Sciatic nerve (tissue), 2 donors: ENCODE results near the gene MYH13. TPM values are rescaled to one million over a fixed set of nuclear protein-coding genes. Genes with fewer than 3 reads are reported as not detected.
"Not testable (repeated sequence)": the region's sequence is repeated elsewhere in the genome, so short reads cannot be mapped to it uniquely, and the experiment has no call there.

ENCODE experiments used
- ATAC-seq: fragments of 200-7000 bp; cut with Tn5 transposase; one replicate; pipeline ENCODE4 v1.9.1; 2020; ENCODE audit warnings: mild to moderate bottlenecking, moderate library complexity
- DNase-seq: peaks from one replicate; pipeline ENCODE4 v3.0.0-alpha.2; 2020; ENCODE audit warnings: low spot score
- intact Hi-C: fragments of 100-400 bp; cut with DNase I; formaldehyde crosslinking; loops from one replicate; pipeline ENCODE4 v1.14.2; 2022
- total RNA-seq: library from RNA; stranded (reverse); fragmentation: NEBNext Ultra II Directional; extraction: Animal tissue kit (Norgen Biotek cat#: 25700); gene quantifications from one replicate; pipeline ENCODE4 v1.2.1, GENCODE V29; 2021
- donor health status: DM: no; HTN: no; CAD: no.
- donor health status: DM: no; HTN: no; CAD: no.

Gene MYH13
- total RNA-seq, 1 donor from 2014 or later, result not detected

GRCh38 chr17:10313037-10313672 is 59.7 kb downstream of the MYH13 start:
- ATAC-seq, result no peak
- intact Hi-C loops, result no loop called here
- DNase-seq, result no peak

- DNase-seq (no peak), ATAC-seq (no peak)
- intact Hi-C loops, result no loop called here
These were observed 61.7 kb downstream of the MYH13 start for GRCh38 chr17:10311131-10311530.

GRCh38 chr17:10309003-10309974 is 63.5 kb downstream of the MYH13 start:
- ATAC-seq (no peak), DNase-seq (no peak)
- intact Hi-C loops, result no loop called here

GRCh38 chr17:10306585-10306984 is 66.2 kb downstream of the MYH13 start:
- DNase-seq (no peak), ATAC-seq (no peak)
- intact Hi-C loops, result no loop called here

GRCh38 chr17:10305398-10305797 is 67.4 kb downstream of the MYH13 start:
- intact Hi-C loops, result no loop called here
- ATAC-seq, result no peak

GRCh38 chr17:10304758-10305300 is 68.0 kb downstream of the MYH13 start:
- DNase-seq, result no peak
- no peak for ATAC-seq
- intact Hi-C loops, result no loop called here

More at GRCh38 chr17:10305398-10305797, 67.4 kb downstream of the MYH13 start:
- DNase-seq, result no peak

GRCh38 chr17:10297691-10298090 is 75.1 kb downstream of the MYH13 start:
- intact Hi-C loops, result no loop called here
- DNase-seq (no peak), ATAC-seq (no peak)

GRCh38 chr17:10295728-10296343 is 77.0 kb downstream of the MYH13 start:
- DNase-seq (peak; percentile 74), ATAC-seq (peak; percentile 74)
- intact Hi-C loops, result no loop called here

- intact Hi-C loops, result no loop called here
- ATAC-seq, result no peak
- DNase-seq, result no peak
These were observed 78.6 kb downstream of the MYH13 start for GRCh38 chr17:10294180-10294579.

GRCh38 chr17:10292057-10292937 is 80.5 kb downstream of the MYH13 start:
- DNase-seq, result no peak
- intact Hi-C loops, result no loop called here
- ATAC-seq, result no peak

GRCh38 chr17:10291576-10291975 is 81.2 kb downstream of the MYH13 start:
- DNase-seq, intact Hi-C loops, ATAC-seq: not testable (repeated sequence)

- ATAC-seq, result peak; percentile 78
- DNase-seq, result no peak
- intact Hi-C loops, result no loop called here
These were observed 82.8 kb downstream of the MYH13 start for GRCh38 chr17:10290041-10290440.

- DNase-seq (no peak), ATAC-seq (no peak)
- intact Hi-C loops, result no loop called here
These were observed 86.5 kb downstream of the MYH13 start for GRCh38 chr17:10286324-10286723.

GRCh38 chr17:10285896-10286295 is 86.9 kb downstream of the MYH13 start:
- intact Hi-C loops, result no loop called here
- ATAC-seq (no peak), DNase-seq (no peak)

GRCh38 chr17:10280068-10280467 is 92.7 kb downstream of the MYH13 start:
- no peak for DNase-seq
- ATAC-seq, result no peak
- intact Hi-C loops, result no loop called here

GRCh38 chr17:10278218-10278617 is 94.6 kb downstream of the MYH13 start:
- DNase-seq, result no peak
- intact Hi-C loops, result no loop called here
- ATAC-seq, result peak; percentile 48

GRCh38 chr17:10276436-10276835 is 96.4 kb downstream of the MYH13 start:
- intact Hi-C loops, result no loop called here
- DNase-seq (no peak), ATAC-seq (no peak)

- DNase-seq, result no peak
- intact Hi-C loops, result no loop called here
- ATAC-seq, result no peak
These were observed 97.4 kb downstream of the MYH13 start for GRCh38 chr17:10275418-10275817.
